Spleen (tissue), 11 donors: ENCODE data around the gene CHCT1. TPM values are rescaled to one million over a fixed set of nuclear protein-coding genes. Genes with fewer than 3 reads are reported as not detected.
"Not testable (repeated sequence)": the region's sequence is repeated elsewhere in the genome, so short reads cannot be mapped to it uniquely, and the experiment has no call there.

Experiments used
- DNase-seq: peaks from one replicate; pipeline ENCODE4 v3.0.0-alpha.2; 2020
- H3K27ac ChIP-seq, 8 donors: fragments of 200-600 bp; sonication (generic) in 7 of 8; 1 replicate in 4 of 8; 2 replicates in 4 of 8; pipeline versions ENCODE4 v1.5.0 to v1.8.0; 2016 to 2021; ENCODE audit warnings: inconsistent platforms in 4 of 8, mild to moderate bottlenecking in 4 of 8, moderate library complexity in 1 of 8
- H3K27me3 ChIP-seq, 7 donors: fragments of 200-600 bp; sonication (generic) in 6 of 7; replicated peaks in 1 of 7; 1 replicate in 4 of 7; 2 replicates in 3 of 7; pipeline versions ENCODE4 v1.5.0 to v1.8.0; 2016 to 2021; ENCODE audit warnings: inconsistent platforms in 3 of 7, mild to moderate bottlenecking in 1 of 7
- H3K36me3 ChIP-seq, 6 donors: fragments of 200-600 bp; sonication (generic) in 5 of 6; 1 replicate in 4 of 6; 2 replicates in 2 of 6; pipeline versions ENCODE4 v1.5.0 to v1.8.0; 2016 to 2021; ENCODE audit warnings: inconsistent platforms in 2 of 6
- H3K4me1 ChIP-seq, 6 donors: fragments of 200-600 bp; sonication (generic) in 5 of 6; 1 replicate in 3 of 6; 2 replicates in 3 of 6; pipeline versions ENCODE4 v1.5.0 to v1.8.0; 2016 to 2021; ENCODE audit warnings: inconsistent platforms in 3 of 6
- H3K4me3 ChIP-seq, 8 donors: fragments of 200-600 bp; sonication (generic) in 7 of 8; 1 replicate in 4 of 8; 2 replicates in 4 of 8; pipeline versions ENCODE4 v1.5.0 to v1.8.0; 2016 to 2021; ENCODE audit warnings: inconsistent platforms in 4 of 8, mild to moderate bottlenecking in 4 of 8, moderate library complexity in 2 of 8
- H3K9me3 ChIP-seq, 8 donors: fragments of 200-600 bp; sonication (generic) in 7 of 8; 1 replicate in 4 of 8; 2 replicates in 4 of 8; pipeline versions ENCODE4 v1.5.0 to v1.8.0; 2016 to 2021; ENCODE audit warnings: inconsistent platforms in 4 of 8
- POLR2A ChIP-seq, 3 donors: fragments of 450-650 bp; IDR thresholded peaks; one replicate each; pipeline ENCODE4 v1.5.1; 2017; ENCODE audit warnings: antibody characterized with exemption in 3 of 3, mild to moderate bottlenecking in 1 of 3
- POLR2AphosphoS5 ChIP-seq, 3 donors: sonication (generic); formaldehyde crosslinking; IDR thresholded peaks; one replicate each; pipeline ENCODE4 v1.5.1; 2017; ENCODE audit warnings: antibody characterized with exemption in 3 of 3
- WGBS, 5 donors: extraction: QIAGEN DNeasy Blood & Tissue Kit in 3 of 5; methylation state at CpG; one replicate each; pipeline versions ENCODE4 v1.1.5 to v1.1.7; 2013 to 2018; 5-methylcytosine and 5-hydroxymethylcytosine counted together
- intact Hi-C: fragments of 100-400 bp; cut with DNase I; formaldehyde crosslinking; loops from one replicate; pipeline ENCODE4 v1.15.0; 2023; ENCODE audit warnings: low total_unique reads
- polyA plus RNA-seq, 3 donors: library from polyadenylated mRNA; stranded (reverse); fragments of 200-250 nt; gene quantifications; one replicate each; pipeline ENCODE4 v1.2.1, GENCODE V29; 2013
- total RNA-seq, 7 donors: library from RNA; depleted of rRNA in 3 of 7; stranded (reverse); fragments of >200 nt in 3 of 7; fragmentation: NEBNext Ultra II Directional in 4 of 7; extraction: Animal tissue kit (Norgen Biotek cat#: 25700) in 4 of 7; gene quantifications; one replicate each; pipeline versions ENCODE4 v1.1.0 to v1.2.1, GENCODE V29; 2016 to 2021
- TF ChIP-seq, protein P1 (sequence below), 11 experiments: fragments of 200-600 bp in 7 of 11; fragments of 450-650 bp in 4 of 11; sonication (generic) in 4 of 11; IDR thresholded peaks in 8 of 11; conservative IDR thresholded peaks in 3 of 11; 1 replicate in 7 of 11; 2 replicates in 4 of 11; pipeline versions ENCODE4 v1.4.0 to v1.8.0; 2016 to 2021; ENCODE audit warnings: antibody characterized with exemption in 11 of 11, inconsistent platforms in 4 of 11, mild to moderate bottlenecking in 1 of 11
- donor health status: healthy with polysubstance abuse.
- donor health status: DM: no; HTN: no; CAD: no; lungs with moderate emphysema.
- donor health status: DM: no; HTN: no; CAD: no.
- donor health status: Bipolar disorder and iron deficiency.
- donor health status: healthy.
- donor health status: DM: no; HTN: no; CAD: no.
- donor health status: DM: yes; HTN: yes; CAD: no.

CHCT1 gene
- total and polyA plus RNA-seq, 10 donors = 0.22 to 0.52 (median 0.36) TPM; not detected in 4

DNA sequence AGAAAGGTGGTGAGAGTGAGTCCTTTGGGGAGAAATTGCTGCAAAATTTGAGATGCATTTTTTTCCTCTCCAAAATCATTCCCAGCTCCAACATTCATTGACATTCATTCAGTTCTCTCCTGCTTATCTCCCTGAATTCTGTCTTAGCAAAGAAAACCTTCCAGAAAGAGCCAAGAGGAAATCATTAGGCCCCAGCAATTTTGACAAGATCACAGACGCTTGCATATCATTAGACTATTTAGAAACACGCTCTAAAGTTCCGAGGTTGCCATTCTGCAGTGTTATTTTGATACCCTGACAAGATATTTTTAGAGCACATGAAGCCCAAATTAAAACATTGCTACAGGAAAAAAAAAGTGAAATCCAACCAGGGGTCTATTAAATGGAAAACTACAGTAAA is 9.6 kb upstream of the CHCT1 start:
- Histone ChIP-seq H3K36me3 (no peaks in the 10 kb centered on the region), H3K9me3 (no peaks in the 10 kb centered on the region), H3K4me1 (no peaks in the 10 kb centered on the region), H3K4me3 (no peak overlapping the region), H3K27me3 (no peaks in the 10 kb centered on the region), H3K27ac (no peak overlapping the region)
- intact Hi-C loops = no loop called here
- TF ChIP-seq, protein P1, sequence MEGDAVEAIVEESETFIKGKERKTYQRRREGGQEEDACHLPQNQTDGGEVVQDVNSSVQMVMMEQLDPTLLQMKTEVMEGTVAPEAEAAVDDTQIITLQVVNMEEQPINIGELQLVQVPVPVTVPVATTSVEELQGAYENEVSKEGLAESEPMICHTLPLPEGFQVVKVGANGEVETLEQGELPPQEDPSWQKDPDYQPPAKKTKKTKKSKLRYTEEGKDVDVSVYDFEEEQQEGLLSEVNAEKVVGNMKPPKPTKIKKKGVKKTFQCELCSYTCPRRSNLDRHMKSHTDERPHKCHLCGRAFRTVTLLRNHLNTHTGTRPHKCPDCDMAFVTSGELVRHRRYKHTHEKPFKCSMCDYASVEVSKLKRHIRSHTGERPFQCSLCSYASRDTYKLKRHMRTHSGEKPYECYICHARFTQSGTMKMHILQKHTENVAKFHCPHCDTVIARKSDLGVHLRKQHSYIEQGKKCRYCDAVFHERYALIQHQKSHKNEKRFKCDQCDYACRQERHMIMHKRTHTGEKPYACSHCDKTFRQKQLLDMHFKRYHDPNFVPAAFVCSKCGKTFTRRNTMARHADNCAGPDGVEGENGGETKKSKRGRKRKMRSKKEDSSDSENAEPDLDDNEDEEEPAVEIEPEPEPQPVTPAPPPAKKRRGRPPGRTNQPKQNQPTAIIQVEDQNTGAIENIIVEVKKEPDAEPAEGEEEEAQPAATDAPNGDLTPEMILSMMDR (IDR thresholded peaks at IDR 0.05 in 8 of 11, conservative IDR thresholded peaks at IDR 0.05 in 3 of 11) = no peak
- TF ChIP-seq POLR2AphosphoS5 (IDR thresholded peaks at IDR 0.05) = no peak
- no peak for TF ChIP-seq POLR2A (IDR thresholded peaks at IDR 0.05)
- DNase-seq = no peak
- 66 to 96% (median 89%) methylated on average over 3 of the region's 3 CpGs for WGBS, 5 donors

- TF ChIP-seq POLR2AphosphoS5 (IDR thresholded peaks at IDR 0.05) = no peak
- TF ChIP-seq, protein P1 (IDR thresholded peaks at IDR 0.05 in 8 of 11, conservative IDR thresholded peaks at IDR 0.05 in 3 of 11) = no peak
- TF ChIP-seq POLR2A (IDR thresholded peaks at IDR 0.05) = no peak
- WGBS, 5 donors = 95 to 100% (median 95%) methylated on average over 1 of the region's 1 CpG
- Histone ChIP-seq H3K36me3 (no peaks in the 10 kb centered on the region), H3K4me3 (no peak overlapping the region), H3K9me3 (no peaks in the 10 kb centered on the region), H3K27ac (no peak overlapping the region), H3K27me3 (no peaks in the 10 kb centered on the region), H3K4me1 (no peaks in the 10 kb centered on the region)
- intact Hi-C loops = no loop called here
- no peak for DNase-seq
These were observed 7.1 kb upstream of the CHCT1 start for GRCh38 chr17:60415146-60415545.

DNA sequence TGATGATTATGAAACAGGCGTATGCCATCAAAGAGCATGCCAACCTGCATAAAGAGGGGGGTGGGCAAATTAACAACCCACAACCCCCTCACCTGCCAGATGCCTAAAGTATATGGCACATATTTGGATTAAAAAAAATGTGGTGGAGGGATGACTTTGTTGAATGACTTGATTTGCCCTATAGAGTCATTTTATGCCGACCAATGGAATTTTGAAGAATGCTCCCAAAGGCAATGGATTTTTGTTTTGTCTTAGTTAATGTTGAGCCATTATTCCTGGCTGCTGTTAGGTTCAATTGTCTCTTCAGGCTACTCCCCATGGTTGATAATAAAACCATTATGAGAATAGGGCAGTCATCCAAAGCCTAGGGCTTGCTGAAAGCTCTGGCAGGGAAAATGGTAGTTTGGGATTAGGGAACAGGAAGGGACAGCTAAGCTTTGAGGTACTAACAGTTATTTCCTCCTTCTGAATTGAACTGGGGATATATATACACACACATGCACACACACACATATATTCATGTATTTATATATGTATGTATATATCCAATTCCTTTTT is 5.8 kb upstream of the CHCT1 start:
- DNase-seq = no peak
- H3K27ac ChIP-seq = no peak overlapping the region
- H3K4me1 ChIP-seq = peaks cover 0 to 10% (median 6%) of the 10 kb centered on the region in 6 donors
- TF ChIP-seq POLR2AphosphoS5 (IDR thresholded peaks at IDR 0.05) = no peak
- TF ChIP-seq, protein P1 (IDR thresholded peaks at IDR 0.05 in 8 of 11, conservative IDR thresholded peaks at IDR 0.05 in 3 of 11) = no peak
- no peak for TF ChIP-seq POLR2A (IDR thresholded peaks at IDR 0.05)
- intact Hi-C loops = no loop called here
- H3K36me3 ChIP-seq = no peaks in the 10 kb centered on the region
- no peak overlapping the region for H3K4me3 ChIP-seq
- no peaks in the 10 kb centered on the region for H3K27me3 ChIP-seq
- no peaks in the 10 kb centered on the region for H3K9me3 ChIP-seq
- WGBS, 5 donors = 91 to 98% (median 93%) methylated on average over 2 of the region's 2 CpGs

DNA sequence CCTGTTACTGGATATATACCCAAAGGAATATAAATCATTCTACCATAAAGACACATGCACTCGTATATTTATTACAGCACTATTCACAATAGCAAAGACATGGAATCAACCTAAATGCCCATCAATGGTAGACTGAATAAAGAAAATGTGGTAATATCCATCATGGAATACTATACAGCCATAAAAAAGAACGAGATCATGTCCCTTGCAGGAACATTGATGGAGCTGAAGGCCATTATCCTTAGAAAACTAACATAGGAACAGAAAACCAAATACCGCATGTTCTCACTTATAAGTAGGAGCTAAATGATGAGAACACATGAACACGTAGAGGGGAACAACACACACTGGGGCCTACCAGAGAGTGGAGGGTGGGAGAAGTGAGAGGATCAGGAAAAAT is 3.3 kb upstream of the CHCT1 start:
- WGBS, 5 donors = 85 to 97% (median 90%) methylated on average over 4 of the region's 4 CpGs
- H3K36me3 ChIP-seq, H3K27me3 ChIP-seq, H3K27ac ChIP-seq, intact Hi-C loops, H3K9me3 ChIP-seq, H3K4me3 ChIP-seq, DNase-seq: not testable (repeated sequence)
- H3K4me1 ChIP-seq = peaks cover 3 to 21% (median 13%) of the 10 kb centered on the region in 6 donors

DNA sequence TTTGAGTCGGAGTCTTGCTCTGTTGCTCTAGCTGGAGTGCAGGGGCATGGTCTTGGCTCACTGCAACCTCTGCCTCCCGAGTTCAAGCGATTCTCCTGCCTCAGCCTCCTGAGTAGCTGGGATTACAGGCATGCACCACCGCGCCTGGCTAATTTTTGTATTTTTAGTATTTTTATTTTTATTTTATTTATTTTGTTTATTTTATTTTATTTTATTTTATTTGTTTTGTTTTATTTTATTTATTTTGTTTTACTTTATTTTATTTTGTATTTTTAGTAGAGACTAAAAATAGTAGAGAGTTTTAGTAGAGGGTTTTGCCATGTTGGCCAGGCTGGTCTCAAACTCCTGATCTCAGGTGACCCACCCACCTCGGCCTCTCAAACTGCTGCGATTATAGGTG is 2.4 kb upstream of the CHCT1 start:
- H3K27ac ChIP-seq, intact Hi-C loops, DNase-seq, H3K27me3 ChIP-seq, H3K9me3 ChIP-seq, H3K36me3 ChIP-seq, H3K4me3 ChIP-seq: not testable (repeated sequence)
- WGBS, 5 donors = 93 to 98% (median 98%) methylated on average over 7 of the region's 7 CpGs
- H3K4me1 ChIP-seq = peaks cover 3 to 21% (median 13%) of the 10 kb centered on the region in 6 donors
